HepG2 (cell line): ENCODE measurements around the gene CTXN1. TPM values are rescaled to one million over a fixed set of nuclear protein-coding genes. Genes with fewer than 3 reads are reported as not detected.
A peak's percentile ranks its signal among the peaks of the same experiment; 100 is the strongest.

Source experiments
- EED ChIP-seq: sonication (generic); formaldehyde crosslinking; IDR thresholded peaks from 2 replicates; pipeline ENCODE4 v1.5.0; 2020; ENCODE audit warnings: mild to moderate bottlenecking, missing genetic modification reagents
- ETV5 ChIP-seq: IDR thresholded peaks from 2 replicates; pipeline ENCODE4 v1.6.1; 2018; ENCODE audit warnings: missing biosample characterization, missing genetic modification reagents, inconsistent platforms, borderline replicate concordance
- HMG20A ChIP-seq: IDR thresholded peaks from 2 replicates; pipeline ENCODE4 v1.6.1; 2016; ENCODE audit warnings: borderline replicate concordance
- HNRNPH1 ChIP-seq: fragments of 200-400 bp; formaldehyde crosslinking; optimal IDR thresholded peaks from 2 replicates; pipeline ENCODE3; 2017; ENCODE audit warnings: mild to moderate bottlenecking, low read depth, low read length
- HNRNPK ChIP-seq: fragments of 200-400 bp; formaldehyde crosslinking; IDR thresholded peaks from 2 replicates; pipeline ENCODE4 v1.6.1; 2018; ENCODE audit warnings: low read length, low read depth, moderate library complexity, mild to moderate bottlenecking; ENCODE audit not compliant: poor library complexity, severe bottlenecking
- JUND ChIP-seq: sonication (generic); formaldehyde crosslinking; IDR thresholded peaks from 2 replicates; pipeline ENCODE4 v1.8.0; 2022; ENCODE audit warnings: mild to moderate bottlenecking, missing genetic modification reagents
- KLF9 ChIP-seq: IDR thresholded peaks from 2 replicates; pipeline ENCODE4 v1.6.1; 2016; ENCODE audit warnings: low read depth
- MXI1 ChIP-seq: IDR thresholded peaks from 3 replicates; pipeline ENCODE4 v1.6.1; 2012; ENCODE audit warnings: low read depth, low read length, inconsistent platforms, borderline replicate concordance
- PHF20 ChIP-seq: sonication (generic); formaldehyde crosslinking; IDR thresholded peaks from 2 replicates; pipeline ENCODE4 v1.5.0; 2020; ENCODE audit warnings: mild to moderate bottlenecking, missing genetic modification reagents
- SKI ChIP-seq: fragments of 450-650 bp; IDR thresholded peaks from one replicate; pipeline ENCODE4 v1.6.1; 2018; ENCODE audit warnings: mild to moderate bottlenecking; ENCODE audit not compliant: partially characterized antibody
- TCF12 ChIP-seq, 2 experiments: fragments of 450-650 bp in 1 of 2; sonication (generic) in 1 of 2; formaldehyde crosslinking in 1 of 2; IDR thresholded peaks; 2 replicates each; pipeline versions ENCODE4 v1.6.1 to v1.8.0; 2017 to 2022; ENCODE audit warnings: antibody characterized with exemption in 1 of 2, mild to moderate bottlenecking in 1 of 2, missing genetic modification reagents in 1 of 2, moderate library complexity in 1 of 2
- TFAP4 ChIP-seq: sonication (generic); IDR thresholded peaks from 2 replicates; pipeline ENCODE4 v1.6.1; 2016; ENCODE audit warnings: low read depth, borderline replicate concordance
- YEATS4 ChIP-seq: sonication (generic); formaldehyde crosslinking; IDR thresholded peaks from 2 replicates; pipeline ENCODE4 v1.4.0; 2020; ENCODE audit warnings: missing genetic modification reagents, borderline replicate concordance
- ZEB1 ChIP-seq: IDR thresholded peaks from 2 replicates; pipeline ENCODE4 v1.6.1; 2012; ENCODE audit warnings: mild to moderate bottlenecking, low read depth, inconsistent platforms; ENCODE audit not compliant: insufficient replicate concordance
- ZMYM2 ChIP-seq: sonication (generic); formaldehyde crosslinking; IDR thresholded peaks from 2 replicates; pipeline ENCODE4 v1.8.0; 2022; ENCODE audit warnings: mild to moderate bottlenecking, missing genetic modification reagents
- ZNF232 ChIP-seq: sonication (generic); formaldehyde crosslinking; IDR thresholded peaks from 2 replicates; pipeline ENCODE4 v1.4.0; 2020; ENCODE audit warnings: missing genetic modification reagents, borderline replicate concordance
- ZNF234 ChIP-seq: sonication (generic); formaldehyde crosslinking; conservative IDR thresholded peaks from 2 replicates; pipeline ENCODE4 v1.5.1; 2020; ENCODE audit warnings: mild to moderate bottlenecking, missing genetic modification reagents
- ZNF335 ChIP-seq: sonication (generic); formaldehyde crosslinking; IDR thresholded peaks from 2 replicates; pipeline ENCODE4 v1.4.0; 2020; ENCODE audit warnings: missing genetic modification reagents
- ZNF513 ChIP-seq: sonication (generic); formaldehyde crosslinking; conservative IDR thresholded peaks from 2 replicates; pipeline ENCODE4 v1.5.0; 2020; ENCODE audit warnings: missing genetic modification reagents
- ZNF574 ChIP-seq: sonication (generic); formaldehyde crosslinking; IDR thresholded peaks from 2 replicates; pipeline ENCODE4 v1.4.0; 2020; ENCODE audit warnings: missing genetic modification reagents
- ZNF605 ChIP-seq: sonication (generic); formaldehyde crosslinking; IDR thresholded peaks from 2 replicates; pipeline ENCODE4 v1.8.0; 2022; ENCODE audit warnings: mild to moderate bottlenecking, missing genetic modification reagents
- ZNF839 ChIP-seq: sonication (generic); formaldehyde crosslinking; IDR thresholded peaks from 2 replicates; pipeline ENCODE4 v1.4.0; 2020; ENCODE audit warnings: missing genetic modification reagents, mild to moderate bottlenecking, borderline replicate concordance
- ZNF879 ChIP-seq: sonication (generic); formaldehyde crosslinking; IDR thresholded peaks from 2 replicates; pipeline ENCODE4 v1.8.1; 2023; ENCODE audit warnings: missing genetic modification reagents
- ZUFSP ChIP-seq: sonication (generic); formaldehyde crosslinking; IDR thresholded peaks from 2 replicates; pipeline ENCODE4 v1.9.0; 2021; ENCODE audit warnings: missing genetic modification reagents, mild to moderate bottlenecking, borderline replicate concordance
- polyA plus RNA-seq, 8 experiments: library from polyadenylated mRNA; depleted of rRNA in 3 of 8; stranded (reverse) in 7 of 8; unstranded in 1 of 8; fragments of >200 nt; fragmentation: Illumina TruSeq in 4 of 8; extraction: Trizol in 4 of 8; gene quantifications; 2 replicates each; pipeline versions ENCODE4 v1.2.1 to v1.2.3, GENCODE V29; 2011 to 2016; ENCODE audit warnings: low read depth in 4 of 8, missing spikeins in 1 of 8, mixed read lengths in 1 of 8; ENCODE audit not compliant: insufficient read depth in 1 of 8
- total RNA-seq, 5 experiments: library from RNA; depleted of rRNA; stranded (reverse); fragments of >200 nt; fragmentation: Illumina TruSeq; extraction: Trizol; gene quantifications; 2 replicates each; pipeline ENCODE4 v1.2.3, GENCODE V29; 2016; ENCODE audit warnings: low read depth in 1 of 5

Gene CTXN1
- total and polyA plus RNA-seq, 2 of the 13 experiments (the other 11 are each of a cell fraction or from before 2014, with no cell fraction given), result 0.11 TPM; not detected in 1

- TF ChIP-seq ZNF234 (CRISPR knock-in tag) (no peak), HNRNPH1 (no peak), ZNF574 (no peak), ZNF605 (CRISPR knock-in tag) (no peak), ZNF879 (CRISPR knock-in tag) (no peak), ZNF513 (CRISPR knock-in tag) (no peak), SKI (peak; percentile 74), PHF20 (no peak), ZMYM2 (CRISPR knock-in tag) (0 out of 2 replicates have a peak, but pooled peaks have one; percentile 38), ZNF335 (no peak), HNRNPK (no peak), EED (CRISPR knock-in tag) (0 out of 2 replicates have a peak, but pooled peaks have one; percentile 58), ZEB1 (peak; percentile 39), YEATS4 (no peak), ZUFSP (CRISPR knock-in tag) (no peak), MXI1 (no peak), HMG20A (no peak), TFAP4 (no peak), KLF9 (CRISPR knock-in tag) (no peak), ETV5 (CRISPR knock-in tag) (no peak), ZNF839 (CRISPR knock-in tag) (no peak), TCF12 (IDR thresholded peaks at IDR 0.05) (no peak), TCF12 (CRISPR knock-in tag; IDR thresholded peaks at IDR 0.05) (0 out of 2 replicates have a peak, but pooled peaks have one; percentile 32), JUND (CRISPR knock-in tag) (no peak), ZNF232 (CRISPR knock-in tag) (no peak)
Observed at GRCh38 chr19:7902796-7903243, 23.1 kb downstream of the CTXN1 start (continued).
